Panc1 (cell line): ENCODE results near the gene RNF11.
"Not testable (repeated sequence)": the region's sequence is repeated elsewhere in the genome, so short reads cannot be mapped to it uniquely, and the experiment has no call there.

Experiments used
- CTCF ChIP-seq: fragments of 450-650 bp; IDR thresholded peaks from 2 replicates; pipeline ENCODE4 v1.5.1; 2017; ENCODE audit warnings: mild to moderate bottlenecking
- POLR2AphosphoS5 ChIP-seq: IDR thresholded peaks from 2 replicates; pipeline ENCODE4 v1.6.1; 2012; ENCODE audit warnings: mild to moderate bottlenecking, low read depth, low read length, moderate library complexity
- TCF7L2 ChIP-seq: IDR thresholded peaks from 2 replicates; pipeline ENCODE4 v1.6.1; 2011; ENCODE audit warnings: mild to moderate bottlenecking, low read depth, low read length, inconsistent platforms
- TF ChIP-seq, protein P1 (sequence below), 2 experiments: IDR thresholded peaks; 2 replicates each; pipeline ENCODE4 v1.6.1; 2011 to 2012; ENCODE audit warnings: low read depth in 2 of 2, control low read depth in 1 of 2, low read length in 1 of 2, mild to moderate bottlenecking in 1 of 2, moderate library complexity in 1 of 2; ENCODE audit not compliant: insufficient read depth in 1 of 2

GRCh38 chr1:51227231-51227960, 8.7 kb upstream of the RNF11 start:
- not testable (repeated sequence) for TF ChIP-seq CTCF, TCF7L2, POLR2AphosphoS5
- TF ChIP-seq, protein P1, sequence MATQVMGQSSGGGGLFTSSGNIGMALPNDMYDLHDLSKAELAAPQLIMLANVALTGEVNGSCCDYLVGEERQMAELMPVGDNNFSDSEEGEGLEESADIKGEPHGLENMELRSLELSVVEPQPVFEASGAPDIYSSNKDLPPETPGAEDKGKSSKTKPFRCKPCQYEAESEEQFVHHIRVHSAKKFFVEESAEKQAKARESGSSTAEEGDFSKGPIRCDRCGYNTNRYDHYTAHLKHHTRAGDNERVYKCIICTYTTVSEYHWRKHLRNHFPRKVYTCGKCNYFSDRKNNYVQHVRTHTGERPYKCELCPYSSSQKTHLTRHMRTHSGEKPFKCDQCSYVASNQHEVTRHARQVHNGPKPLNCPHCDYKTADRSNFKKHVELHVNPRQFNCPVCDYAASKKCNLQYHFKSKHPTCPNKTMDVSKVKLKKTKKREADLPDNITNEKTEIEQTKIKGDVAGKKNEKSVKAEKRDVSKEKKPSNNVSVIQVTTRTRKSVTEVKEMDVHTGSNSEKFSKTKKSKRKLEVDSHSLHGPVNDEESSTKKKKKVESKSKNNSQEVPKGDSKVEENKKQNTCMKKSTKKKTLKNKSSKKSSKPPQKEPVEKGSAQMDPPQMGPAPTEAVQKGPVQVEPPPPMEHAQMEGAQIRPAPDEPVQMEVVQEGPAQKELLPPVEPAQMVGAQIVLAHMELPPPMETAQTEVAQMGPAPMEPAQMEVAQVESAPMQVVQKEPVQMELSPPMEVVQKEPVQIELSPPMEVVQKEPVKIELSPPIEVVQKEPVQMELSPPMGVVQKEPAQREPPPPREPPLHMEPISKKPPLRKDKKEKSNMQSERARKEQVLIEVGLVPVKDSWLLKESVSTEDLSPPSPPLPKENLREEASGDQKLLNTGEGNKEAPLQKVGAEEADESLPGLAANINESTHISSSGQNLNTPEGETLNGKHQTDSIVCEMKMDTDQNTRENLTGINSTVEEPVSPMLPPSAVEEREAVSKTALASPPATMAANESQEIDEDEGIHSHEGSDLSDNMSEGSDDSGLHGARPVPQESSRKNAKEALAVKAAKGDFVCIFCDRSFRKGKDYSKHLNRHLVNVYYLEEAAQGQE (IDR thresholded peaks at IDR 0.05; ENCODE audit: insufficient read depth in 1 of 2, low read depth in 2 of 2, low read length in 1 of 2) = not testable (repeated sequence)
